B cell (primary cell): Measurements from ENCODE around the gene CEACAM1.

Experiments used
- CTCF ChIP-seq: fragments of 200-600 bp; IDR thresholded peaks from one replicate; pipeline ENCODE4 v1.8.0; 2022; ENCODE audit warnings: antibody characterized with exemption, mild to moderate bottlenecking
- EZH2 ChIP-seq: IDR thresholded peaks from 2 replicates; pipeline ENCODE4 v1.6.1; 2012; ENCODE audit warnings: borderline replicate concordance, low read depth, mild to moderate bottlenecking, moderate library complexity, low read length; ENCODE audit not compliant: insufficient read depth, poor library complexity, severe bottlenecking

- TF ChIP-seq CTCF (no peak), EZH2 (no peak)
Measured at GRCh38 chr19:42514449-42514848, 13.8 kb downstream of the CEACAM1 start.
